Neuron (in vitro differentiated cells): ENCODE data around the gene EXD1.
"Not testable (repeated sequence)": the region's sequence is repeated elsewhere in the genome, so short reads cannot be mapped to it uniquely, and the experiment has no call there.

Experiments used
- H2AFZ ChIP-seq: one replicate; pipeline ENCODE4 v1.6.1; 2013; ENCODE audit warnings: low read depth, mild to moderate bottlenecking, inconsistent platforms, low read length, moderate library complexity
- H3K27me3 ChIP-seq: one replicate; pipeline ENCODE4 v1.6.1; 2013; ENCODE audit warnings: low read length; ENCODE audit not compliant: insufficient read depth
- H3K36me3 ChIP-seq: one replicate; pipeline ENCODE4 v1.6.1; 2013; ENCODE audit warnings: low read length; ENCODE audit not compliant: insufficient read depth
- H3K4me1 ChIP-seq: one replicate; pipeline ENCODE4 v1.6.1; 2013; ENCODE audit warnings: low read length; ENCODE audit not compliant: insufficient read depth
- H3K4me3 ChIP-seq: 2 replicates; pipeline ENCODE4 v1.5.1; 2013; ENCODE audit warnings: mild to moderate bottlenecking, low read length, moderate library complexity
- H3K9me3 ChIP-seq: one replicate; pipeline ENCODE4 v1.6.1; 2013; ENCODE audit warnings: low read length

The EXD1 gene

DNA sequence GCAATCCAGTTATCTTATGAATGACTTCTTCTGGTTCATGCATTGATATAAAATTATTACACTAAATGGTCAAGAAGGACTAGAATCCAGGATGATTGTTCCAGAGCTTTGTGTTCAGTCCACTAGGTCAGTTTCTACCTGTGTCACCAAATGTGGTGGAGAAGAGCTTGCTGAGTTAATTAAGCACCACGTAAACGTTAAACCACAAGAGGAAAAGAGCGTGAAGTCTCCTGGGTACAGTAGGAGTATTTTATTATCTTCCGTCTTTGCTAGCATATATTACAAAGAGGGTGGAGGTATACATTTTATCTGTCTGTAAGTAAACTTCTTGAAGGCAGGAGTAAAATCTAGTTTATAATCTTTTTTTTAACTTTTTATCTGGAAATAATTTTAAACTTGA is 24.0 kb upstream of the EXD1 start:
- H3K4me3 ChIP-seq = no peak overlapping the region
- H3K9me3 ChIP-seq = no peaks in the 10 kb centered on the region
- H2AFZ ChIP-seq = no peak overlapping the region
- peaks cover 8% of the 10 kb centered on the region for H3K36me3 ChIP-seq
- no peaks in the 10 kb centered on the region for H3K27me3 ChIP-seq
- H3K4me1 ChIP-seq = no peaks in the 10 kb centered on the region

GRCh38 chr15:41251411-41251810 is 20.9 kb upstream of the EXD1 start:
- Histone ChIP-seq H3K4me3 (no peak overlapping the region), H3K4me1 (no peaks in the 10 kb centered on the region), H3K27me3 (no peaks in the 10 kb centered on the region), H3K9me3 (no peaks in the 10 kb centered on the region), H3K36me3 (peaks cover 7% of the 10 kb centered on the region), H2AFZ (no peak overlapping the region)

GRCh38 chr15:41250745-41251144 is 20.2 kb upstream of the EXD1 start:
- not testable (repeated sequence) for H3K4me1 ChIP-seq, H3K36me3 ChIP-seq, H3K4me3 ChIP-seq, H3K9me3 ChIP-seq, H3K27me3 ChIP-seq, H2AFZ ChIP-seq

- H3K4me1 ChIP-seq = no peaks in the 10 kb centered on the region
- H3K27me3 ChIP-seq = no peaks in the 10 kb centered on the region
- H3K36me3 ChIP-seq = peaks cover 17% of the 10 kb centered on the region
- H2AFZ ChIP-seq = no peak overlapping the region
- no peak overlapping the region for H3K4me3 ChIP-seq
- H3K9me3 ChIP-seq = no peaks in the 10 kb centered on the region
Observed at GRCh38 chr15:41241221-41241964, 10.8 kb upstream of the EXD1 start.

DNA sequence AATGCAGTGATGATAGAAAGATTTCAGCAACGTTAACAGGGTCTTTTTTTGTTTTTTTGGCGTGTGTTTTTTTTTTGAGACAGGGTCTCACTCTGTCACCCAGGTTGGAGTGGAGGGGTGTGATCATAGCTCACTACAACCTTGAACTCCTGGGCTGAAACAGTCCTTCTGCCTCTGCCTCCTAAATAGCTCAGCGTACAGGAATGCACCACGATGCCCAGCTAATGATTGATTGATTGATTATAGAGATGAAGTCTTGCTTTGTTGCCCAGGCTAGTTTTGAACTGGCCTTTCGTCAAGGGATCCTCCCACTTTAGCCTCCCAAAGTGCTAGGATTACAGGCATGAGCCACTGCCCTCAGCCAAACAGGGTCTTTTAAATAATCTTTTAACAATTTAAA is 7.5 kb upstream of the EXD1 start:
- no peak overlapping the region for H3K4me3 ChIP-seq
- H3K27me3 ChIP-seq = no peaks in the 10 kb centered on the region
- no peak overlapping the region for H2AFZ ChIP-seq
- no peaks in the 10 kb centered on the region for H3K9me3 ChIP-seq
- no peaks in the 10 kb centered on the region for H3K4me1 ChIP-seq
- peaks cover 5% of the 10 kb centered on the region for H3K36me3 ChIP-seq

GRCh38 chr15:41235929-41236328 is 5.4 kb upstream of the EXD1 start:
- no peak overlapping the region for H3K4me3 ChIP-seq
- H3K4me1 ChIP-seq = peaks cover 7% of the 10 kb centered on the region
- H3K36me3 ChIP-seq = no peaks in the 10 kb centered on the region
- H3K9me3 ChIP-seq = no peaks in the 10 kb centered on the region
- H3K27me3 ChIP-seq = no peaks in the 10 kb centered on the region
- no peak overlapping the region for H2AFZ ChIP-seq

DNA sequence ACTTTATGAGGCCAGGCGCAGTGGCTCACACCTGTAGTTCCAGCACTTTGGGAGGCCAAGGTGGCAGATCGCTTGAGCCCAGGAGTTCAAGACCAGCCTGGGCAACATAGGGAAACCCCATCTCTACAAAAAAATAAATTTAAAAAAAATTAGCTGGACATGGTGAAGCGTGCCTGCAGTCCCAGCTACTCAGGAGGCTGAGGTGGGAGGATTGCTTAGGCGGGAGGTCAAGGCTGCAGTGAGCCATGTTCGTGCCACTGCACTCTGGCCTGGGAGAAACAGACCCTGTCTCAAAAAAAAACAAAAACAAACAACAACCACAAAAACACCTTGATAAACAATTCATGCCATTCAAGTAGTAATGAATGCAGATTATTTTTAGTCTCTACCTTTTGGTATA is 4.7 kb upstream of the EXD1 start:
- not testable (repeated sequence) for H2AFZ ChIP-seq, H3K27me3 ChIP-seq, H3K9me3 ChIP-seq, H3K36me3 ChIP-seq, H3K4me1 ChIP-seq, H3K4me3 ChIP-seq

DNA sequence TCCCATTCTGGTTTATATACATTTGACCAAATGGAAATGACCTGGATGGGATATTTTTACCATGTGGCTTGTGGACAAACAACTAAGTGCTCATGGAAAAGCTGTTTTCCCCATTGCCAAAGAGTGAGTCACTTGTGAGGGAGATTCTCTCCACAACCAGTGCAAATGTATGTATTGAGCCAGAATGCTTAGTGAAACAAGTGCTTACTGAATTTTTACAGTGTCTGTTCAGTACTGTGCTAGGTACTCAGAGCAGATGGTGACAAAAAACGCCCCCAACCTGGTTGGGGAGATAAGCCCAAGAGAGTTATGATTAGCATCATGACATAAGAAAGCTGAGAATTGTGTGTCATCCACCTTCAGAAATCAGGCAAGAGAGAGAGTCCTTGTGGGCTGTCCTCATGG is 2.8 kb upstream of the EXD1 start:
- Histone ChIP-seq H3K4me1 (peaks cover 7% of the 10 kb centered on the region), H3K36me3 (no peaks in the 10 kb centered on the region), H3K27me3 (no peaks in the 10 kb centered on the region), H3K9me3 (no peaks in the 10 kb centered on the region), H3K4me3 (no peak overlapping the region), H2AFZ (no peak overlapping the region)

DNA sequence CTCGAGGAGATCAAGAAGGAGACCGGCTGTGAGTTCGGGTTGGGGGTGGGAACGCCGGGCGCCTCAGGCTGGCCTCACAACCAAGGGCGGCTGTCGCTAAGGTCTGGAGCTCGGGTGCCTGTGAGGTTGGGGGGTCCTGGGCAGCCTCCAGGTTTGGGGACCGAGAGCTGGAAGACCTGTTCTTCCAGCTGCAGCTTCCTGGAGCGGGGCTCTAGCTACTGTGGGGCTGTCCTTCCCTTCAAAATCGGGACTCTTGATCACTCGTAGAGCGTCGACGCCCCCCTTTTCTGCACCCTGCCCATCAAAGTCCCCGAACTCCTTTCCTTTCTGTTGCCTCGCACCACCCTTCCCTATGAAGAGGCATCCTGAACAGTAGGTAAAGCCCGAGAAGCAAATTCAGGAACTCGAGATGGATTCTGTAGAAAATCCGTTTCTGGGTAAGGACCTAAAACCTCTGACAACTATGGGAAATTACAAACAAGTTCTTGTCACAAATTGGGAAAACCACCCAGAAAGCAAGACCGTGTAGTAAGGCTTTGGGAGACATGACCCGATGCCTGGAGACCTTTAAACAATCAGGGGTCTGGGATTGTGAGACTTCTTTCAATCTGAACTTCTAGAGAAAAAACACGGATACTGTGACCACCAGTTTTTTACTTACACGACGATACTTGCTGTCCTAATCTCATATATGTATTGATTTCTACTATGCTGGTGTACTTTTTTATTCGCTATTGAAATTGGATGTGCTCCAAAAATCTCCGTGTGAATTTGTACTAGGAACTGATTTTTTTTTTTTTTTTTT is 1.1 kb upstream of the EXD1 start:
- H3K27me3 ChIP-seq = no peaks in the 10 kb centered on the region
- H3K36me3 ChIP-seq = no peaks in the 10 kb centered on the region
- peak overlapping the region; percentile 84 for H3K4me3 ChIP-seq
- H3K9me3 ChIP-seq = no peaks in the 10 kb centered on the region
- peak overlapping the region; percentile 90 for H2AFZ ChIP-seq
- H3K4me1 ChIP-seq = peaks cover 7% of the 10 kb centered on the region

DNA sequence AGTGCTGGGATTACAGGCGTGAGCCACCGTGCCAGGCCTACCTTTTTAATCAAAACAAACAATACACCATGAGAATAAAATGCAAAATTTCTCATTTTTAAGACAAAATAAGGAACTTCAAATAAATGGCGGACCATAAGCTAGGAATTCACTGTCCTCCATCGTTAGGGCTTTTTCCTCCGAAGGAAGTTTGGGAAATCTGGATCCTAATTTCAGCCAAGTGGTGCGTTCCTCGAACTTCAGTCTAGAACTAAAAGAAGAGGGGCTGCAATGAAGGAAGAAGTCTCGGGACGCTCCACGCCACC is 260 bp downstream of the EXD1 start:
- H2AFZ ChIP-seq = peak overlapping the region; percentile 30
- no peaks in the 10 kb centered on the region for H3K36me3 ChIP-seq
- peak overlapping the region; percentile 84 for H3K4me3 ChIP-seq
- H3K4me1 ChIP-seq = peaks cover 7% of the 10 kb centered on the region
- no peaks in the 10 kb centered on the region for H3K27me3 ChIP-seq
- no peaks in the 10 kb centered on the region for H3K9me3 ChIP-seq

DNA sequence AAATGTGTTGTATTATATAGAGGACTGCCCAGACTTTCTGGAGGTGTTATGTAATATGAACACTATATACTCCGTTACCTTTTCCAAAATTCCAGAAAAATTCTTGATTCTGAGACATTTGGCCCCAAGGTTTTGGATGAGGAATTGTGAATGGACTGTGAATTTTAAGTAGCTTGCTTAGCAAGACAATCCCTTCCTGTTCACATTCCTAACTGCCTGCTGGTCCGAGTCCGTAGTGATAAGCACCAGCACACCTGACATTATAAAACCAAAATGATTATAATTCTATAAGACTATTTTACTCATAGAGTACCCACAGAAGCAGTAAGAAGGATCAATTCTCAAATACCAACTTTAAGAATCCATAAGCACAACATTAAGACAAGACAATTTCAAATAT is 11.2 kb downstream of the EXD1 start:
- H3K36me3 ChIP-seq = no peaks in the 10 kb centered on the region
- peaks cover 6% of the 10 kb centered on the region for H3K27me3 ChIP-seq
- H3K9me3 ChIP-seq = no peaks in the 10 kb centered on the region
- no peak overlapping the region for H2AFZ ChIP-seq
- H3K4me1 ChIP-seq = no peaks in the 10 kb centered on the region
- H3K4me3 ChIP-seq = no peak overlapping the region

DNA sequence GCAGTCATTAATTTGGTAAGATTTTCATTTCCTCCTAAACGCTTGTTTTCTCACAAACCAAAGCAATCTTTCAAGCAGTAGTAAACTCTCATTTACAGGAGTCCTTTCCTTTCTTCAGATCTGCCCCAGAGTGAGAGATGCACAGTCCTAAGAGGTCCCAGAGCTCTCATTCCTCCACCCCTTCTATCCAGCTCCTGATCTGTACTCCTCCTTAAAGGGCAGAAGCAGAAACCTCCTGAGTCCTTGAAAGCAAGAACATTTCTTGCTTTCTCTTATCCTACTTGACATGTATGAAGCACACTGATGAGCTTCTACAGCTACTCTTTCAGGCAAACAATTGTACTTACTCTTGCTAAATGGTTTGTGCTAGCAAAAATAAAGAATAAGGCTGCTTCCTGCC is 11.7 kb downstream of the EXD1 start:
- Histone ChIP-seq H3K9me3 (no peaks in the 10 kb centered on the region), H3K27me3 (peaks cover 6% of the 10 kb centered on the region), H3K36me3 (no peaks in the 10 kb centered on the region), H2AFZ (no peak overlapping the region), H3K4me3 (no peak overlapping the region), H3K4me1 (no peaks in the 10 kb centered on the region)

DNA sequence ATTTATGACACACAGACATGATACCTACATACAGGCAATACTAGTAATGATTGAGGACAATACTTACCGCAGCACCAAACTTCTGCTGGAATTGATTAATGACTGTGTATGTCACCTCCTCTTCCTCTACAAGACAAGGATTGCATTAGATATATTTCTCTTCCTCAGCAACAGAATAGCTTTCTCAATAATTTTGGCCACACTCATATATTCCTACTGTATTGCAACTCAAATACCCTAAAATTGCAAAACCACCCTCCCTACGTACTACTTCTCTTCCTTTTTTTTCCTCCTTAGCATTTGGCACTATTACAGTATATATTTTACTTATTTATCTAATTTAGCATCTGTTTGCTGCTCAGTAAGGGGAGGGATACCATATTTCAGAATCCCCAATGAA is 14.8 kb downstream of the EXD1 start:
- Histone ChIP-seq H3K27me3 (peaks cover 6% of the 10 kb centered on the region), H3K36me3 (no peaks in the 10 kb centered on the region), H3K4me1 (no peaks in the 10 kb centered on the region), H2AFZ (no peak overlapping the region), H3K4me3 (no peak overlapping the region), H3K9me3 (no peaks in the 10 kb centered on the region)
